HepG2 (cell line): ENCODE measurements around the gene NOM1. TPM values are rescaled to one million over a fixed set of nuclear protein-coding genes. Genes with fewer than 3 reads are reported as not detected.

ENCODE experiments used
- CREB3 ChIP-seq: sonication (generic); formaldehyde crosslinking; IDR thresholded peaks from 2 replicates; pipeline ENCODE4 v1.5.0; 2020; ENCODE audit warnings: missing genetic modification reagents
- ESRRA ChIP-seq: sonication (generic); formaldehyde crosslinking; IDR thresholded peaks from 2 replicates; pipeline ENCODE4 v1.5.1; 2020; ENCODE audit warnings: mild to moderate bottlenecking, low read depth, missing genetic modification reagents
- GPN1 ChIP-seq: sonication (generic); formaldehyde crosslinking; IDR thresholded peaks from 2 replicates; pipeline ENCODE4 v1.5.1; 2020; ENCODE audit warnings: missing genetic modification reagents, borderline replicate concordance
- GTF3A ChIP-seq: sonication (generic); formaldehyde crosslinking; conservative IDR thresholded peaks from 2 replicates; pipeline ENCODE4 v1.4.0; 2020; ENCODE audit warnings: mild to moderate bottlenecking, missing genetic modification reagents
- HHEX ChIP-seq: IDR thresholded peaks from 2 replicates; pipeline ENCODE4 v1.6.1; 2016; ENCODE audit warnings: control low read depth
- MAFF ChIP-seq: IDR thresholded peaks from 2 replicates; pipeline ENCODE4 v1.6.1; 2011; ENCODE audit warnings: low read depth, low read length, improper control_type of control experiment
- NR2F6 ChIP-seq, 2 experiments: IDR thresholded peaks; 2 replicates each; pipeline ENCODE4 v1.6.1; 2016; ENCODE audit warnings: antibody characterized with exemption in 1 of 2, mild to moderate bottlenecking in 1 of 2
- POLR2AphosphoS5 ChIP-seq: IDR thresholded peaks from 2 replicates; pipeline ENCODE4 v1.6.1; 2012; ENCODE audit warnings: low read depth, low read length
- PREB ChIP-seq: sonication (generic); formaldehyde crosslinking; IDR thresholded peaks from 2 replicates; pipeline ENCODE4 v1.4.0; 2020; ENCODE audit warnings: missing genetic modification reagents
- SNRNP70 ChIP-seq: fragments of 200-400 bp; formaldehyde crosslinking; IDR thresholded peaks from 2 replicates; pipeline ENCODE4 v1.6.1; 2017; ENCODE audit warnings: mild to moderate bottlenecking, low read depth, low read length, moderate library complexity
- THAP8 ChIP-seq: sonication (generic); formaldehyde crosslinking; IDR thresholded peaks from 2 replicates; pipeline ENCODE4 v1.5.1; 2020; ENCODE audit warnings: missing genetic modification reagents, mild to moderate bottlenecking, borderline replicate concordance
- ZBTB33 ChIP-seq: sonication (generic); formaldehyde crosslinking; IDR thresholded peaks from 2 replicates; pipeline ENCODE4 v1.4.0; 2020; ENCODE audit warnings: missing genetic modification reagents
- ZFAT ChIP-seq: sonication (generic); formaldehyde crosslinking; conservative IDR thresholded peaks from 2 replicates; pipeline ENCODE4 v1.8.1; 2023; ENCODE audit warnings: missing genetic modification reagents, inconsistent platforms
- ZFP62 ChIP-seq: sonication (generic); formaldehyde crosslinking; IDR thresholded peaks from 2 replicates; pipeline ENCODE4 v1.4.0; 2020; ENCODE audit warnings: missing genetic modification reagents
- ZGPAT ChIP-seq: IDR thresholded peaks from 2 replicates; pipeline ENCODE4 v1.6.1; 2016; ENCODE audit warnings: mild to moderate bottlenecking
- ZNF263 ChIP-seq: sonication (generic); formaldehyde crosslinking; IDR thresholded peaks from 2 replicates; pipeline ENCODE4 v1.4.0; 2020; ENCODE audit warnings: missing genetic modification reagents
- ZNF503 ChIP-seq: sonication (generic); formaldehyde crosslinking; IDR thresholded peaks from 2 replicates; pipeline ENCODE4 v1.4.0; 2020; ENCODE audit warnings: missing genetic modification reagents
- ZNF512B ChIP-seq: sonication (generic); formaldehyde crosslinking; IDR thresholded peaks from 2 replicates; pipeline ENCODE4 v1.5.1; 2020; ENCODE audit warnings: missing genetic modification reagents, mild to moderate bottlenecking, borderline replicate concordance
- ZNF782 ChIP-seq: sonication (generic); formaldehyde crosslinking; IDR thresholded peaks from 2 replicates; pipeline ENCODE4 v1.4.0; 2020; ENCODE audit warnings: missing genetic modification reagents, mild to moderate bottlenecking, borderline replicate concordance
- polyA plus RNA-seq, 8 experiments: library from polyadenylated mRNA; depleted of rRNA in 3 of 8; stranded (reverse) in 7 of 8; unstranded in 1 of 8; fragments of >200 nt; fragmentation: Illumina TruSeq in 4 of 8; extraction: Trizol in 4 of 8; gene quantifications; 2 replicates each; pipeline versions ENCODE4 v1.2.1 to v1.2.3, GENCODE V29; 2011 to 2016; ENCODE audit warnings: low read depth in 4 of 8, missing spikeins in 1 of 8, mixed read lengths in 1 of 8; ENCODE audit not compliant: insufficient read depth in 1 of 8
- total RNA-seq, 5 experiments: library from RNA; depleted of rRNA; stranded (reverse); fragments of >200 nt; fragmentation: Illumina TruSeq; extraction: Trizol; gene quantifications; 2 replicates each; pipeline ENCODE4 v1.2.3, GENCODE V29; 2016; ENCODE audit warnings: low read depth in 1 of 5

The NOM1 gene
- total and polyA plus RNA-seq, 2 of the 13 experiments (the other 11 are each of a cell fraction or from before 2014, with no cell fraction given): 14.2 to 26.2 TPM

GRCh38 chr7:157009170-157009777 is 59.8 kb downstream of the NOM1 start (continued):
- TF ChIP-seq ZNF512B (no peak), NR2F6 (IDR thresholded peaks at IDR 0.05) (no peak), NR2F6 (CRISPR knock-in tag; IDR thresholded peaks at IDR 0.05) (no peak), MAFF (no peak), ZFAT (no peak), ZNF503 (CRISPR knock-in tag) (no peak), POLR2AphosphoS5 (peak; percentile 45; the same call in 1 of the 2 replicates), ZFP62 (CRISPR knock-in tag) (no peak), ZNF263 (CRISPR knock-in tag) (no peak), CREB3 (peak; percentile 45; the same call in 1 of the 2 replicates), GPN1 (CRISPR knock-in tag) (no peak), ZBTB33 (CRISPR knock-in tag) (no peak), GTF3A (CRISPR knock-in tag) (no peak), THAP8 (no peak), ZGPAT (no peak), HHEX (CRISPR knock-in tag) (no peak), PREB (no peak), ZNF782 (CRISPR knock-in tag) (no peak), ESRRA (CRISPR knock-in tag) (no peak), SNRNP70 (no peak)
